ENCODE data around the gene TBX2. TPM values are rescaled to one million over a fixed set of nuclear protein-coding genes. Genes with fewer than 3 reads are reported as not detected.

The TBX2 gene
- total and polyA plus RNA-seq, 2 of the 13 experiments (the other 11 are each of a cell fraction or from before 2014, with no cell fraction given): 2.8 to 15.3 TPM

GRCh38 chr17:61414141-61414935 lies 14.7 kb downstream of the TBX2 start (continued):
- TF ChIP-seq, protein P1, sequence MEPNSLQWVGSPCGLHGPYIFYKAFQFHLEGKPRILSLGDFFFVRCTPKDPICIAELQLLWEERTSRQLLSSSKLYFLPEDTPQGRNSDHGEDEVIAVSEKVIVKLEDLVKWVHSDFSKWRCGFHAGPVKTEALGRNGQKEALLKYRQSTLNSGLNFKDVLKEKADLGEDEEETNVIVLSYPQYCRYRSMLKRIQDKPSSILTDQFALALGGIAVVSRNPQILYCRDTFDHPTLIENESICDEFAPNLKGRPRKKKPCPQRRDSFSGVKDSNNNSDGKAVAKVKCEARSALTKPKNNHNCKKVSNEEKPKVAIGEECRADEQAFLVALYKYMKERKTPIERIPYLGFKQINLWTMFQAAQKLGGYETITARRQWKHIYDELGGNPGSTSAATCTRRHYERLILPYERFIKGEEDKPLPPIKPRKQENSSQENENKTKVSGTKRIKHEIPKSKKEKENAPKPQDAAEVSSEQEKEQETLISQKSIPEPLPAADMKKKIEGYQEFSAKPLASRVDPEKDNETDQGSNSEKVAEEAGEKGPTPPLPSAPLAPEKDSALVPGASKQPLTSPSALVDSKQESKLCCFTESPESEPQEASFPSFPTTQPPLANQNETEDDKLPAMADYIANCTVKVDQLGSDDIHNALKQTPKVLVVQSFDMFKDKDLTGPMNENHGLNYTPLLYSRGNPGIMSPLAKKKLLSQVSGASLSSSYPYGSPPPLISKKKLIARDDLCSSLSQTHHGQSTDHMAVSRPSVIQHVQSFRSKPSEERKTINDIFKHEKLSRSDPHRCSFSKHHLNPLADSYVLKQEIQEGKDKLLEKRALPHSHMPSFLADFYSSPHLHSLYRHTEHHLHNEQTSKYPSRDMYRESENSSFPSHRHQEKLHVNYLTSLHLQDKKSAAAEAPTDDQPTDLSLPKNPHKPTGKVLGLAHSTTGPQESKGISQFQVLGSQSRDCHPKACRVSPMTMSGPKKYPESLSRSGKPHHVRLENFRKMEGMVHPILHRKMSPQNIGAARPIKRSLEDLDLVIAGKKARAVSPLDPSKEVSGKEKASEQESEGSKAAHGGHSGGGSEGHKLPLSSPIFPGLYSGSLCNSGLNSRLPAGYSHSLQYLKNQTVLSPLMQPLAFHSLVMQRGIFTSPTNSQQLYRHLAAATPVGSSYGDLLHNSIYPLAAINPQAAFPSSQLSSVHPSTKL (CRISPR knock-in tag; IDR thresholded peaks at IDR 0.05): 0 out of 2 replicates have a peak, but pooled peaks have one; percentile 45
- TF ChIP-seq ZGPAT (CRISPR knock-in tag; IDR thresholded peaks at IDR 0.05): peak; percentile 33; the same call in 1 of the 2 replicates
- TF ChIP-seq KDM2A (CRISPR knock-in tag; IDR thresholded peaks at IDR 0.05; ENCODE audit: borderline replicate concordance, low read depth): peak; percentile 49
- no peak for TF ChIP-seq KDM3A (CRISPR knock-in tag; IDR thresholded peaks at IDR 0.05; ENCODE audit: low read depth)
- TF ChIP-seq NR2F2 (IDR thresholded peaks at IDR 0.05; ENCODE audit: borderline replicate concordance, low read depth): no peak
- TF ChIP-seq RFX1 (IDR thresholded peaks at IDR 0.05): no peak
- TF ChIP-seq ELF3 (CRISPR knock-in tag; IDR thresholded peaks at IDR 0.05): 0 out of 2 replicates have a peak, but pooled peaks have one; percentile 32
- TF ChIP-seq, protein P2, sequence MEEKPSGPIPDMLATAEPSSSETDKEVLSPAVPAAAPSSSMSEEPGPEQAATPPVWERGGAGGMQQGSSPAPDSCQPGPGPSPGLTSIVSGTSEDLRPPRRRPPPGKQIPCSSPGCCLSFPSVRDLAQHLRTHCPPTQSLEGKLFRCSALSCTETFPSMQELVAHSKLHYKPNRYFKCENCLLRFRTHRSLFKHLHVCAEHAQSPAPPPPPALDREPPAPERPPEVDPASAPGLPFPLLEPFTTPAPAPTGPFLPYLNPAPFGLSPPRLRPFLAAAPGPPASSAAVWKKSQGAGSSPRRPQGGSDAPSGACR (CRISPR knock-in tag; IDR thresholded peaks at IDR 0.05): peak; percentile 83
- TF ChIP-seq SOX13 (IDR thresholded peaks at IDR 0.05): no peak
- TF ChIP-seq SOX13 (CRISPR knock-in tag; conservative IDR thresholded peaks at IDR 0.05 in 1 of 2, IDR thresholded peaks at IDR 0.05 in 1 of 2): peak in 1 of 2 experiments; percentile 4; a peak in 1 of 4 replicates
- 0 out of 2 replicates have a peak, but pooled peaks have one; percentile 24 for TF ChIP-seq ARNTL (CRISPR knock-in tag; IDR thresholded peaks at IDR 0.05)
- TF ChIP-seq, protein P3, sequence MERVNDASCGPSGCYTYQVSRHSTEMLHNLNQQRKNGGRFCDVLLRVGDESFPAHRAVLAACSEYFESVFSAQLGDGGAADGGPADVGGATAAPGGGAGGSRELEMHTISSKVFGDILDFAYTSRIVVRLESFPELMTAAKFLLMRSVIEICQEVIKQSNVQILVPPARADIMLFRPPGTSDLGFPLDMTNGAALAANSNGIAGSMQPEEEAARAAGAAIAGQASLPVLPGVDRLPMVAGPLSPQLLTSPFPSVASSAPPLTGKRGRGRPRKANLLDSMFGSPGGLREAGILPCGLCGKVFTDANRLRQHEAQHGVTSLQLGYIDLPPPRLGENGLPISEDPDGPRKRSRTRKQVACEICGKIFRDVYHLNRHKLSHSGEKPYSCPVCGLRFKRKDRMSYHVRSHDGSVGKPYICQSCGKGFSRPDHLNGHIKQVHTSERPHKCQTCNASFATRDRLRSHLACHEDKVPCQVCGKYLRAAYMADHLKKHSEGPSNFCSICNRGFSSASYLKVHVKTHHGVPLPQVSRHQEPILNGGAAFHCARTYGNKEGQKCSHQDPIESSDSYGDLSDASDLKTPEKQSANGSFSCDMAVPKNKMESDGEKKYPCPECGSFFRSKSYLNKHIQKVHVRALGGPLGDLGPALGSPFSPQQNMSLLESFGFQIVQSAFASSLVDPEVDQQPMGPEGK (CRISPR knock-in tag; IDR thresholded peaks at IDR 0.05): peak; percentile 8; the same call in 1 of the 2 replicates
- no peak for TF ChIP-seq MED13 (CRISPR knock-in tag; IDR thresholded peaks at IDR 0.05)
- TF ChIP-seq SPEN (CRISPR knock-in tag; IDR thresholded peaks at IDR 0.05; ENCODE audit: low read depth): 0 out of 2 replicates have a peak, but pooled peaks have one; percentile 14
- TF ChIP-seq BRD4 (CRISPR knock-in tag; IDR thresholded peaks at IDR 0.05): 0 out of 2 replicates have a peak, but pooled peaks have one; percentile 29
- no peak for TF ChIP-seq RORA (CRISPR knock-in tag; IDR thresholded peaks at IDR 0.05)
- no peak for TF ChIP-seq EP300 (IDR thresholded peaks at IDR 0.05; ENCODE audit: low read depth in 2 of 2, low read length in 2 of 2)
- 0 out of 2 replicates have a peak, but pooled peaks have one; percentile 32 for TF ChIP-seq EP300 (CRISPR knock-in tag; IDR thresholded peaks at IDR 0.05; ENCODE audit: borderline replicate concordance)
- no peak for TF ChIP-seq U2AF2 (IDR thresholded peaks at IDR 0.05; ENCODE audit: low read depth, low read length)
